ENCODE results near the gene HADHA. TPM values are rescaled to one million over a fixed set of nuclear protein-coding genes. Genes with fewer than 3 reads are reported as not detected.

HADHA gene
- polyA plus RNA-seq, 1 donor from 2014 or later = 40.0 TPM

DNA sequence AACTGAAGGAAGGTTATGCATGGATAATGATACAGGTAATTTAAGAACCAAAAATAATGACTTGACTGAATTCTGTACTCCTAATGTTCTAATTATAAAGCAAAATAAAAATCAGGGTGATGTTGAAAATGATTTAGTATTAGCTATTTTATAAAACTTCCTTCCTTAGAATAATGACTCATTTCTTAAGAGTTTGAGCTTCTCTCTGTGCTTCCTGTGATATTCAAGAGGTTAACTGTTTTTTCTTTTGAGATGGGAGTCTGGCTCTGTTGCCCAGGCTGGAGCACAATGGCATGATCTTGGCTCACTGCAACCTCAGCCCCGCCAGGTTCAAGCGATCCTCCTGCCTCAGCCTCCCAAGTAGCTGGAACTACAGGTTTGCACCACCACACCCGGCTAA, 14.8 kb downstream of the HADHA start:
- TF ChIP-seq RAD21 (conservative IDR thresholded peaks at IDR 0.05) = no peak
- TF ChIP-seq TAF1 (IDR thresholded peaks at IDR 0.05; ENCODE audit: low read depth) = no peak
- TF ChIP-seq, protein P1, sequence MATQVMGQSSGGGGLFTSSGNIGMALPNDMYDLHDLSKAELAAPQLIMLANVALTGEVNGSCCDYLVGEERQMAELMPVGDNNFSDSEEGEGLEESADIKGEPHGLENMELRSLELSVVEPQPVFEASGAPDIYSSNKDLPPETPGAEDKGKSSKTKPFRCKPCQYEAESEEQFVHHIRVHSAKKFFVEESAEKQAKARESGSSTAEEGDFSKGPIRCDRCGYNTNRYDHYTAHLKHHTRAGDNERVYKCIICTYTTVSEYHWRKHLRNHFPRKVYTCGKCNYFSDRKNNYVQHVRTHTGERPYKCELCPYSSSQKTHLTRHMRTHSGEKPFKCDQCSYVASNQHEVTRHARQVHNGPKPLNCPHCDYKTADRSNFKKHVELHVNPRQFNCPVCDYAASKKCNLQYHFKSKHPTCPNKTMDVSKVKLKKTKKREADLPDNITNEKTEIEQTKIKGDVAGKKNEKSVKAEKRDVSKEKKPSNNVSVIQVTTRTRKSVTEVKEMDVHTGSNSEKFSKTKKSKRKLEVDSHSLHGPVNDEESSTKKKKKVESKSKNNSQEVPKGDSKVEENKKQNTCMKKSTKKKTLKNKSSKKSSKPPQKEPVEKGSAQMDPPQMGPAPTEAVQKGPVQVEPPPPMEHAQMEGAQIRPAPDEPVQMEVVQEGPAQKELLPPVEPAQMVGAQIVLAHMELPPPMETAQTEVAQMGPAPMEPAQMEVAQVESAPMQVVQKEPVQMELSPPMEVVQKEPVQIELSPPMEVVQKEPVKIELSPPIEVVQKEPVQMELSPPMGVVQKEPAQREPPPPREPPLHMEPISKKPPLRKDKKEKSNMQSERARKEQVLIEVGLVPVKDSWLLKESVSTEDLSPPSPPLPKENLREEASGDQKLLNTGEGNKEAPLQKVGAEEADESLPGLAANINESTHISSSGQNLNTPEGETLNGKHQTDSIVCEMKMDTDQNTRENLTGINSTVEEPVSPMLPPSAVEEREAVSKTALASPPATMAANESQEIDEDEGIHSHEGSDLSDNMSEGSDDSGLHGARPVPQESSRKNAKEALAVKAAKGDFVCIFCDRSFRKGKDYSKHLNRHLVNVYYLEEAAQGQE (IDR thresholded peaks at IDR 0.05; ENCODE audit: borderline replicate concordance) = no peak
- TF ChIP-seq MXI1 (conservative IDR thresholded peaks at IDR 0.05; ENCODE audit: poor library complexity, severe bottlenecking) = no peak
- no peak for TF ChIP-seq EZH2 (IDR thresholded peaks at IDR 0.05; ENCODE audit: borderline replicate concordance, insufficient read depth, low read length, poor library complexity, severe bottlenecking)
- TF ChIP-seq POLR2AphosphoS5 (IDR thresholded peaks at IDR 0.05) = no peak
- TF ChIP-seq, protein P2, sequence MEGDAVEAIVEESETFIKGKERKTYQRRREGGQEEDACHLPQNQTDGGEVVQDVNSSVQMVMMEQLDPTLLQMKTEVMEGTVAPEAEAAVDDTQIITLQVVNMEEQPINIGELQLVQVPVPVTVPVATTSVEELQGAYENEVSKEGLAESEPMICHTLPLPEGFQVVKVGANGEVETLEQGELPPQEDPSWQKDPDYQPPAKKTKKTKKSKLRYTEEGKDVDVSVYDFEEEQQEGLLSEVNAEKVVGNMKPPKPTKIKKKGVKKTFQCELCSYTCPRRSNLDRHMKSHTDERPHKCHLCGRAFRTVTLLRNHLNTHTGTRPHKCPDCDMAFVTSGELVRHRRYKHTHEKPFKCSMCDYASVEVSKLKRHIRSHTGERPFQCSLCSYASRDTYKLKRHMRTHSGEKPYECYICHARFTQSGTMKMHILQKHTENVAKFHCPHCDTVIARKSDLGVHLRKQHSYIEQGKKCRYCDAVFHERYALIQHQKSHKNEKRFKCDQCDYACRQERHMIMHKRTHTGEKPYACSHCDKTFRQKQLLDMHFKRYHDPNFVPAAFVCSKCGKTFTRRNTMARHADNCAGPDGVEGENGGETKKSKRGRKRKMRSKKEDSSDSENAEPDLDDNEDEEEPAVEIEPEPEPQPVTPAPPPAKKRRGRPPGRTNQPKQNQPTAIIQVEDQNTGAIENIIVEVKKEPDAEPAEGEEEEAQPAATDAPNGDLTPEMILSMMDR (IDR thresholded peaks at IDR 0.05; ENCODE audit: poor library complexity, severe bottlenecking) = no peak
- no peak for TF ChIP-seq SMC3 (conservative IDR thresholded peaks at IDR 0.05; ENCODE audit: poor library complexity)

DNA sequence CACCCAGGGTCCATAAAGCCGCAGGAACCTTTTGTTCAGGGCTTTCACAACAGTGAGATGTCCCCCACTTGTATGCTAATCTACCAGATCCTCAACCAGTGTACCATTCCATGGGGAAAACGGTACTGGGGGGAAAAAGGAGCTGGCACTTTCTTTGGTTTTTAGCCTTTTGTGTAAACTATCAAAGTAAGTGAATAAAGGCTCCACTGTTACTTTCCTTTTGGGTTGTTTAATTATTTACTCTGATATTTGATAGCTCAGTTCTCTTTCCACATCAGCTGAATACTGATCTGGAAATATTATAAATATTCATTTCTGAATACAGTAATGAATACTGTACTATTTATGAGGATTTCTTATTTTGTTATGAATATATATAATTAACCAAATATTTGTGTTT, 20.3 kb downstream of the HADHA start:
- no peaks in the 10 kb centered on the region for H3K79me2 ChIP-seq (replicated peaks; ENCODE audit: insufficient read depth, low read length)
- no peak overlapping the region for H3K27ac ChIP-seq (ENCODE audit: low read length)
- no peaks in the 10 kb centered on the region for H3F3A ChIP-seq (ENCODE audit: insufficient read depth, low read length, poor library complexity, severe bottlenecking)
- no peak overlapping the region for H3K4me2 ChIP-seq (ENCODE audit: low read length)
- no peak overlapping the region for H3K9ac ChIP-seq (ENCODE audit: low read length)
- H3K36me3 ChIP-seq (ENCODE audit: insufficient read depth, low read length) = no peaks in the 10 kb centered on the region
- no peaks in the 10 kb centered on the region for H3K27me3 ChIP-seq (ENCODE audit: insufficient read depth, low read depth, low read length)
- H3K4me3 ChIP-seq (ENCODE audit: low read length) = no peak overlapping the region
- TF ChIP-seq SMC3 (conservative IDR thresholded peaks at IDR 0.05; ENCODE audit: poor library complexity) (no peak), EP300 (conservative IDR thresholded peaks at IDR 0.05; ENCODE audit: poor library complexity, severe bottlenecking) (no peak), TAF1 (IDR thresholded peaks at IDR 0.05; ENCODE audit: low read depth) (no peak), EZH2 (IDR thresholded peaks at IDR 0.05; ENCODE audit: borderline replicate concordance, insufficient read depth, low read length, poor library complexity, severe bottlenecking) (no peak), RAD21 (conservative IDR thresholded peaks at IDR 0.05) (no peak), MXI1 (conservative IDR thresholded peaks at IDR 0.05; ENCODE audit: poor library complexity, severe bottlenecking) (no peak), POLR2AphosphoS5 (IDR thresholded peaks at IDR 0.05) (no peak)
- TF ChIP-seq, protein P1 (IDR thresholded peaks at IDR 0.05; ENCODE audit: borderline replicate concordance) = no peak
- TF ChIP-seq, protein P2 (IDR thresholded peaks at IDR 0.05; ENCODE audit: poor library complexity, severe bottlenecking) = no peak
- H4K20me1 ChIP-seq (ENCODE audit: insufficient read depth) = no peaks in the 10 kb centered on the region
- no peaks in the 10 kb centered on the region for H3K9me2 ChIP-seq (ENCODE audit: insufficient read depth, low read length)
- no peak overlapping the region for H2AFZ ChIP-seq (ENCODE audit: low read depth, low read length)
- H3K9me3 ChIP-seq (ENCODE audit: low read length) = no peaks in the 10 kb centered on the region

More for the DNA sequence above, 14.8 kb downstream of the HADHA start:
- H3F3A ChIP-seq (ENCODE audit: insufficient read depth, low read length, poor library complexity, severe bottlenecking) = no peaks in the 10 kb centered on the region
- no peak overlapping the region for H3K4me2 ChIP-seq (ENCODE audit: low read length)
- H4K20me1 ChIP-seq (ENCODE audit: insufficient read depth) = no peaks in the 10 kb centered on the region
- no peaks in the 10 kb centered on the region for H3K27me3 ChIP-seq (ENCODE audit: insufficient read depth, low read depth, low read length)
- H3K9me2 ChIP-seq (ENCODE audit: insufficient read depth, low read length) = no peaks in the 10 kb centered on the region
- H2AFZ ChIP-seq (ENCODE audit: low read depth, low read length) = no peak overlapping the region
- H3K4me3 ChIP-seq (ENCODE audit: low read length) = no peak overlapping the region
- H3K36me3 ChIP-seq (ENCODE audit: insufficient read depth, low read length) = peaks cover 5% of the 10 kb centered on the region
- H3K9ac ChIP-seq (ENCODE audit: low read length) = no peak overlapping the region
- H3K27ac ChIP-seq (ENCODE audit: low read length) = no peak overlapping the region
- H3K9me3 ChIP-seq (ENCODE audit: low read length) = no peaks in the 10 kb centered on the region
- H3K79me2 ChIP-seq (replicated peaks; ENCODE audit: insufficient read depth, low read length) = no peaks in the 10 kb centered on the region

Data from neural cell (in vitro differentiated cells).